ENCODE results near the gene CD248. TPM values are rescaled to one million over a fixed set of nuclear protein-coding genes. Genes with fewer than 3 reads are reported as not detected.
A peak's percentile ranks its signal among the peaks of the same experiment; 100 is the strongest.

CD248 gene
- polyA plus RNA-seq, 1 experiment, result 180 TPM

DNA sequence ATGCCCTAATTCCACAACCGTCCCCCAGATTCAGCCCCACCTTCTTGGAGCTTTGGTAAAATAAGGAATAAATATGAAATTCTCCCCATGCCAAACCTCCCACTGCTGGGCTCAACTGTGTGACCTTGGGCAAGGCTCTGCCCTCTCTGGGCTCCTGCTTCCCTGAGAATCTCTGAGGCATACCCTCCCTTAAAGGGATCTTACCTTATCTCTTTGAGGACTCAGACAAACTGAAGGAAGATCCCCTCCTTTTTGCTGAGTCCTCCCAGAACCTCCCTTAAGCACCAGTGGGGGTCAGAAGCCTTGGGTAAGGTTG lies 2.7 kb downstream of the CD248 start:
- CTCF ChIA-PET, result interaction anchor here (2.4 to 11.3 kb wide), 5 partner anchors 11 to 94 kb away, joined by 9 to 201 read pairs (median 81); partner anchors contain the start of genes BRMS1 and RIN1
- POLR2A ChIA-PET, result interaction anchor here (0.7 to 3.8 kb wide), 4 partner anchors 21 to 97 kb away, joined by 3 to 34 read pairs (median 11); partner anchors contain the start of genes RIN1 and YIF1A
- TF ChIP-seq, protein P1, sequence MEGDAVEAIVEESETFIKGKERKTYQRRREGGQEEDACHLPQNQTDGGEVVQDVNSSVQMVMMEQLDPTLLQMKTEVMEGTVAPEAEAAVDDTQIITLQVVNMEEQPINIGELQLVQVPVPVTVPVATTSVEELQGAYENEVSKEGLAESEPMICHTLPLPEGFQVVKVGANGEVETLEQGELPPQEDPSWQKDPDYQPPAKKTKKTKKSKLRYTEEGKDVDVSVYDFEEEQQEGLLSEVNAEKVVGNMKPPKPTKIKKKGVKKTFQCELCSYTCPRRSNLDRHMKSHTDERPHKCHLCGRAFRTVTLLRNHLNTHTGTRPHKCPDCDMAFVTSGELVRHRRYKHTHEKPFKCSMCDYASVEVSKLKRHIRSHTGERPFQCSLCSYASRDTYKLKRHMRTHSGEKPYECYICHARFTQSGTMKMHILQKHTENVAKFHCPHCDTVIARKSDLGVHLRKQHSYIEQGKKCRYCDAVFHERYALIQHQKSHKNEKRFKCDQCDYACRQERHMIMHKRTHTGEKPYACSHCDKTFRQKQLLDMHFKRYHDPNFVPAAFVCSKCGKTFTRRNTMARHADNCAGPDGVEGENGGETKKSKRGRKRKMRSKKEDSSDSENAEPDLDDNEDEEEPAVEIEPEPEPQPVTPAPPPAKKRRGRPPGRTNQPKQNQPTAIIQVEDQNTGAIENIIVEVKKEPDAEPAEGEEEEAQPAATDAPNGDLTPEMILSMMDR (IDR thresholded peaks at IDR 0.05; ENCODE audit: insufficient read depth, low read depth, low read length), result no peak
- H3K36me3 ChIP-seq (ENCODE audit: control insufficient read depth, insufficient read depth, low read length), result no peaks in the 10 kb centered on the region; the same call in 1 of the 2 replicates
- peak overlapping the region; percentile 69 for H3K4me3 ChIP-seq (ENCODE audit: low read depth, low read length)
- DNase-seq (ENCODE audit: low read depth), result no peak
- no peaks in the 10 kb centered on the region for H3K27me3 ChIP-seq (ENCODE audit: control insufficient read depth, insufficient read depth, low read length)

DNA sequence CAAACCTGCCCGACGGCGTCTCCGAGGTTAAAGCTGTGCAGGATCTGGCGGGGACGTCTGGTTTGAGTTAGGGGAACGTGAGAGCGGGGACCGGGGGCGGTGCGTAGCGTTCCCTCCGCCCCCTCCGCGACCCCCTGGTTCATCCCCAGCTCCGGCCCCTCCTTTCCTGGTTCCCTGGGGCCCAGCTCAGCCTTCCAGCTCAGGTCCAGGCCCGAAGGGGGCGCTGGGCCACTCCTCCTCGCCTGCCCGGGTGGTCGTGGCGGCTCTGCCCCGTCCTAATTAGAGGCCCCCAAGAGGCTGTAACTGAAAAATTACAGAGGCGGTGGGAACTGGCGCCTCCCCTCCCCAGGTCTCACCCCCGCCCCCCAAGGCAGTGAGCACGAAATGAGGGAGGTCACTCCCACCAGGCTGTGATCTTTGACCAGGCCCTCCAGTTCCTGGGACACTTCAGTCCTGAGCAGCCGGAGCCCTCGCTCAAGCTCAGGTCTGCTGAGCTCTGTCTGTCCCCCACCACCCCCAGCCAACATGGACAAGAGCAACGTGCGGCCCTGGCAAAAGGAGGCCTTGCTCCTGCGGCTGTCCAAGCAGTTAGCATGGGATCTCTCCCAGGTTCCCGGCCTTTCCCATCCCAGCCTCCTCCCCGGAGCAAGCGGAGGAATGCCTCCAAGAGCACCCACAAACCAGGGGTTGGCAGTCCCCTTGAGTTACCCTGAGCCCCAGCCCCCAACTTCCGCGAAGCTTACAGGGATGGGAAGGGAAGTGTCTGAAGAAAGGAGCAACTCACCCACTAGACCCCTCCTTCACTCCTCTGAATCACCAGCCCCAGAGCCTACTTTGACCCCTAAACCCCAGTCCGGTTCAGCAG lies 3.3 kb downstream of the CD248 start:
- no peaks in the 10 kb centered on the region for H3K27me3 ChIP-seq (ENCODE audit: control insufficient read depth, insufficient read depth, low read length)
- TF ChIP-seq, protein P1 (IDR thresholded peaks at IDR 0.05; ENCODE audit: insufficient read depth, low read depth, low read length), result peak; percentile 60
- peak overlapping the region; percentile 69 for H3K4me3 ChIP-seq (ENCODE audit: low read depth, low read length)
- ChIA-PET POLR2A (interaction anchor here (0.7 to 3.8 kb wide), 6 partner anchors 11 to 96 kb away, joined by 3 to 34 read pairs (median 12); partner anchors contain the start of genes BRMS1, RIN1 and YIF1A), CTCF (interaction anchor here (0.8 to 11.3 kb wide), 12 partner anchors 9 to 94 kb away, joined by 3 to 201 read pairs (median 10); partner anchors contain the start of genes BRMS1, RAB1B, RIN1 and TMEM151A)
- DNase-seq (ENCODE audit: low read depth), result no peak
- H3K36me3 ChIP-seq (ENCODE audit: control insufficient read depth, insufficient read depth, low read length), result no peaks in the 10 kb centered on the region; the same call in 1 of the 2 replicates

DNA sequence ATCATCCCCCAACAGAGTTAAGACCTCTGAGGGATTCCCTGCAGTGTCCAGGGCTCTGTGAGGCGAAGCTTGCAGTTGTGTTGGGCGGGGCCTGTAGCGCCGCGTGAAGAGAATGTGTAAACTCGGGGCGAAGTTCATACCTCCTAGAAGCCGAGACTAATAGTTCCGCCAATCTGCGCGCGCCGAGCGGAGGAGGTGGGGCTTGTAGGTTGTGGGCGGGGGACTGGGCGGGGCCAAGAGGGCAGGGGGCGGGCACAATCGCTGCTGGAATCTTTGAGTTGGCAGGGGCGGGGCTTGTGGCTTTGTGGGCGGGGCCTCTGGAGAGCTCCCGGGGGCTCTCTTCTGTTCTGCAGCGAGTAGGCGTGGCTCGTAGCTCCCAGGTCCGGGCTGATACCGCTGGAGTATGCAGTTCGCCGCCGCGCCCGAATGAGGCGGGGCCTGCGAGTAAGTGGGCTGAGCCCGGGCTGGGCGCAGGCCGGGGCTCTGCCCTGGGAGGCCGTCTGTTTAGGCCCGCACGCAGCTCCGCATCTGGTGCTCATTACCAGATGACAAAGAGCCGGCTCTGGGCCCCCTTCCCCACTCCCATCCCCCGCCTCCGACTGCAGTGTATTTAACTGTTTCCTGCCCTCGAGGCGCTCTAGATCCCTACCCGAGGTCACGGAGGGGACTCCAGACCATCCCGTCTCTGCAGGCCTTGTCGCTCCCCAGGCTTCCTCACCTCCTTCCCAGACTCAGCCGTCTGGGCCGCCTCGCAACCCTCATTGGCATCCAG lies 4.1 kb downstream of the CD248 start:
- Histone ChIP-seq H3K36me3 (ENCODE audit: control insufficient read depth, insufficient read depth, low read length) (no peaks in the 10 kb centered on the region; the same call in 1 of the 2 replicates), H3K4me3 (ENCODE audit: low read depth, low read length) (peak overlapping the region; percentile 69), H3K27me3 (ENCODE audit: control insufficient read depth, insufficient read depth, low read length) (no peaks in the 10 kb centered on the region)
- TF ChIP-seq, protein P1 (IDR thresholded peaks at IDR 0.05; ENCODE audit: insufficient read depth, low read depth, low read length), result no peak
- POLR2A ChIA-PET, result interaction anchor here (0.7 to 3.8 kb wide), 8 partner anchors 12 to 154 kb away, joined by 3 to 34 read pairs (median 6); partner anchors contain the start of genes BRMS1, PELI3, RIN1 and YIF1A
- DNase-seq (ENCODE audit: low read depth), result peak; percentile 98
- CTCF ChIA-PET, result interaction anchor here (0.6 to 11.3 kb wide), 21 partner anchors 10 to 176 kb away, joined by 3 to 201 read pairs (median 7); partner anchors contain the start of genes B4GAT1, BRMS1, NPAS4 and RAB1B

DNA sequence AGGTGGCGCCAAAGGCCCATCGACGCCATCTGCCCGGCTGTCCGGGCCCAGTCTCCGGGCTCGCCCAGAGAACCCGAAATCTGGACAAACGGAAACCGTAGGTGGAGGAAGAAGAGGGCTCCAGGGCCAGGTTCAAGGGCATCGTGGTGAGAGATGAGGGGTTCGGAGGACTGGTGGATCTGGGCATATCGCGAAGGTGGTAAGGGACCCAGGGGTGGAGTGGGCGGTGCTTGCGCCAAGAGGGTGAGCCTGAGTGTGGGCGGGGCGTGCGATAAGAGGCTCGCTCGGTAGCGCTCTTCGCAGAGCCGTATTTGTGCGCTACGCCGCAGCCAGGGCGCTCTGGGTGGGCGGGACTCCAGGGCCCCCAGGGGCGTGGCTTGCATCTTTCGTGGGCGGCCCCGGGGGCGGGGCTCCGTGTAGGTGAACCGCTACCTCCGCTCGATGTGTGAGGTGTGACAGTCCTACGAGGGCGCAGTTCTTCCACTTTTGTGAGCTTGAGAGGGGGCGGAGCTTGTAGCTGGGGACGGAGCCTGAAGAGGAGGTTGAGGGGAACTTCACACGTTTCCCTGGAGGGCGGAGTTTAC lies 4.8 kb downstream of the CD248 start:
- H3K4me3 ChIP-seq (ENCODE audit: low read depth, low read length), result peak overlapping the region; percentile 35
- POLR2A ChIA-PET, result interaction anchor here (0.7 to 3.8 kb wide), 10 partner anchors 13 to 155 kb away, joined by 3 to 34 read pairs (median 5); partner anchors contain the start of genes PELI3, RIN1 and YIF1A
- DNase-seq (ENCODE audit: low read depth), result no peak
- TF ChIP-seq, protein P1 (IDR thresholded peaks at IDR 0.05; ENCODE audit: insufficient read depth, low read depth, low read length), result no peak; the same call in 1 of the 2 replicates
- CTCF ChIA-PET, result interaction anchor here (0.6 to 11.3 kb wide), 29 partner anchors 10 to 175 kb away, joined by 3 to 201 read pairs (median 5); partner anchors contain the start of genes B4GAT1, BRMS1, MRPL11 and NPAS4
- peaks cover 3% of the 10 kb centered on the region; the same call in 1 of the 2 replicates for H3K27me3 ChIP-seq (ENCODE audit: control insufficient read depth, insufficient read depth, low read length)
- H3K36me3 ChIP-seq (ENCODE audit: control insufficient read depth, insufficient read depth, low read length), result no peaks in the 10 kb centered on the region; the same call in 1 of the 2 replicates
